ENCODE data around the gene SRPRB.

SRPRB gene, protein sequence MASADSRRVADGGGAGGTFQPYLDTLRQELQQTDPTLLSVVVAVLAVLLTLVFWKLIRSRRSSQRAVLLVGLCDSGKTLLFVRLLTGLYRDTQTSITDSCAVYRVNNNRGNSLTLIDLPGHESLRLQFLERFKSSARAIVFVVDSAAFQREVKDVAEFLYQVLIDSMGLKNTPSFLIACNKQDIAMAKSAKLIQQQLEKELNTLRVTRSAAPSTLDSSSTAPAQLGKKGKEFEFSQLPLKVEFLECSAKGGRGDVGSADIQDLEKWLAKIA

DNA sequence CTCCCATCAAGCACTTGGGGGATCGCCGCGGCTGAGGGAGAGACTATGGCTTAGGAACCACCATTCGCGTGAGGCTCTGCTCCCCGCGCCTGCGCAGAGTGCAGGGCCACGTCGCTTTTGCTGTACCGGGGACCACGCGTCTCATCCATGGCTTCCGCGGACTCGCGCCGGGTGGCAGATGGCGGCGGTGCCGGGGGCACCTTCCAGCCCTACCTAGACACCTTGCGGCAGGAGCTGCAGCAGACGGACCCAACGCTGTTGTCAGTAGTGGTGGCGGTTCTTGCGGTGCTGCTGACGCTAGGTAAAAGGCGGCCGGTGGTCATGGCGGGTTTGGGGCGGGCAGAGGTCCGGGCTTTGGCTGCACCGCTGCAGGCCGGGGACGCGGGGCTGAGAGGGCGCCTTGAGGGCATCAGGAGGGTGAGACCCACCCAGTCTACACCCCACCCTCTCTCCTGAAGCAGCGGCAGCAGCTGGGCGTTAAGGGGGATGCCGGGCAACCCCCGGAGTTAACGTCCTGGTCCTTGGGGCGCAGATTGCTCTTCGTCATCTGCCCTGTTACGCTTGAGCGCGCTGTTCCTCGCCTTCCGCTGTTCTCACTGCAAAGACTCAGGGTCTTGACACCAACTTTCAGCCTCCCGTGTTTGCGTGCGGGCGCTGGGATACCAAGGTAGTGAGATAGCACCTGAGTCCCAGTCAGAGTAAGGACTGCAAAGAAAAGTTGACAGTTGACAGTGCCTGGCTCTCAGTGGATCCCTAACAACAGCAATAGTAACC, at the start of gene SRPRB:
Gene SRPRB (plus strand): TSS at position 114 of the 774 bp plus-strand sequence. CDS start 34 bp downstream, at position 148.
- peak; percentile 91 for DNase-seq

DNA sequence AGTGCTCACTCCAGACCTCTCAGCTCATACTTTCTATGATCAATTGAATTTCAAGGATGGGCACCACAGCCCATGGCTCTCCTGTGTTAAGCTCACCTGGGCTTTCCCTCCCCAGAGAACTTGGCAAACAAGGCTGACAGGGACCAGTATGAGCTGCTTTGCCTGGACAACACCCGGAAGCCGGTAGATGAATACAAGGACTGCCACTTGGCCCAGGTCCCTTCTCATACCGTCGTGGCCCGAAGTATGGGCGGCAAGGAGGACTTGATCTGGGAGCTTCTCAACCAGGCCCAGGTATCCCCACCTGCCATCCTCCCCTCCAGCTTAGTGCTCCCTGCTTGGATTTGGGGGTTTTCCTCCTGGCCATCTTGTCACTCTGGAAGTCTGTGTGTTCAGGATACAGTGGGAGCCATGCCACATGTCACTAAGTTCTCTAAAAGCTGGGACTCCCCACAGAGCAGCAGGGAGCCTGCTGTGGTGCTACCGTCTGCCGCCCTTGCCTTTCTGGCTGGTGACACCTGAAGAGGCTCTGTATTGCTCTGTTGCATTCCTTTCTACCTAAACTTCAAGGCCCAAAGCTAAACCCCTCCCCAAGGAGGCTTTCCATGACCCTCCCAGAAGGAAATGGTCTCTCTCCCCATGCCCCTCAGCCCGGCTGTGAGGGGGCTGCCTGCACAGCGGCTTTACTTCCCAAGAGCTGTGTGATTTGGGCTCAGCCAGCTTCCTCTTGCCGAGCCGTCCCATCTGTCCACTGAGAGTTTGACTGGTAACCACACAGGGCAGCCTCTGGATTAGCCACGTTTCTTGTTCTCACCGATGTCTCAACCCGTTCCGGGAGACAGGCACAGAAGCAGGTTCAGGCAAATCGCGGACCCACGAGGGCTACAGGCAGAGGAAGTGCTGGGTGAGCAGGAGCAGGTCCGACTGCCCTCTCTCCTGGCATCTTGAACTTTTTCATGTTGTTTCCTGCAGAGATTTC, 48.6 kb upstream of the SRPRB start:
- DNase-seq: no peak

DNA sequence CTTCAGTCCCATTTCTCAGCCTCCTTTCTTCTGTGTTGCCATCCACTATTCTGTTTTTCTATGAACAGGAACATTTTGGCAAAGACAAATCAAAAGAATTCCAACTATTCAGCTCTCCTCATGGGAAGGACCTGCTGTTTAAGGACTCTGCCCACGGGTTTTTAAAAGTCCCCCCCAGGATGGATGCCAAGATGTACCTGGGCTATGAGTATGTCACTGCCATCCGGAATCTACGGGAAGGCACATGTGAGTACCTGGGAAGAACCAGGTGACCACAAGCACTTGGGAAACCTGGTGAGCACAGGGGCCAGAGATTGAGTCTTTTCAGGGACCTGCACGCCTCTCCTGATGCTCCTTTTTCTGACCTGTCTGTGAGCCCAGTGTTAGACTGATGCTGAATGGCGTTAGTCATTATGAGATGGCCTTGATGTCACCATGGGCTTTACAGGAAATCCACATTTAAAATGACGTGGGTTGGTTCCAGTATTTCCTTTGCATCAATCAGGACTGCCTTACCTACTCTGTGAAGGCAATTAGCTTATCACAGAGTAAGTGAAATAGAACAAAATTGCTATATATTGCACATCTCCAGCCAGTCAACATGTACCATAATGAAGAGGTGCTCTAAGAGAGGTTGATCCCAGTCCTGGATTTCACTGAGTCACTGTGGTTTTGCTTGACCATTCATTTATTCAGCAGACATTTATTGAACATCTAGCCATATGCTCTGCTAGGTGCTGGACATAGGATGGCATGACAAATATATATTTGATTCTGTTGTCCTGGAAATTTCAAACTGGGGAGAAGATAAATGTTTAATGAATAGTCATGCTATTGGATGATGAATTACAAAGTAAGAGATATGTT, 47.7 kb upstream of the SRPRB start:
- no peak for DNase-seq

DNA sequence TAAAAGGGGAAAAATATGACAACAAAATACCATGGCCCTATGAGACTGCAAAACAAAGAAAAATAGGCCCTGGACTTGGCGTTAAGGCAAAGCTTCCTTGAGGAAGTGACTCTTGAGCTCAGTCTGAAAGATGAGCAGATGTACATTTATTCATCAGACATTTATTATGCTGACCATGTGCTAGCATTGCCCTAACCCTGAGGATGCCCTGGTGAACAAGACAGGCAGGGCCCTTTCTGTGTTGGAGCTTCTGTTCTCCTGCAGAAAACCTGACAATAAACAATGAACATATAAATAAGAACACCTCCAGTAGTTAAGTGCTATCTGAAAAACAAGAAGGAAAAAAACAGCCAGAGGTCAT, 47.1 kb upstream of the SRPRB start:
- DNase-seq: no peak

DNA sequence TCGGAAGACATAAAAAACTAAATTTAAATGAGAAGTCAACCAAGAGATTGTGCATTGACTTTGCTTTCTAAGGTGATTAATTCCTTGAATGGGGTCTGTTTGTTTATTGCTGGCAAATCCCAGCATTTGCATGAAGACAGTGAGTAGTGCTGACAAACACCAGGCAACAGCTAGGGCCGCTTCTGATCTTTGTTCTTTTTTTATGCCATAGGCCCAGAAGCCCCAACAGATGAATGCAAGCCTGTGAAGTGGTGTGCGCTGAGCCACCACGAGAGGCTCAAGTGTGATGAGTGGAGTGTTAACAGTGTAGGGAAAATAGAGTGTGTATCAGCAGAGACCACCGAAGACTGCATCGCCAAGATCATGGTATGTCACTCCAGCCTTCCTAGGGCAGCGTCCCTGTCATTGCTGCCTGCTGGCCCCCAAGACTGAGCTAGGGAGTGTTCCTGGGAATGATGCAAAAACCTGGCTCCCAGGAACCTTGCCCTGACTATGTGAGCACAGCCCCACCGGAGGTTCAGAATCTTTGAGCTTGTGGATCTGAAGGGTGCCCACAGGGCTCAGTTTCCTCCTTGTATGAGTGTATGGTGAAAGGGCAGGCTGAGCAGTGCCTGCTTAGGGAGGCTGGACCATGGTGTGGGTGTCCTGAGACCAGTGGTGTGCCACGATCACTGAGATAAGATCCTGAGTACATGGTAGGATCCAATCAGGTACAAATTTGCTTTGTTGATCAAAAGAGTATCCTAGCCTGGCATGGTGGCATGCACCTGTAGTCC, 46.5 kb upstream of the SRPRB start:
- no peak for DNase-seq

DNA sequence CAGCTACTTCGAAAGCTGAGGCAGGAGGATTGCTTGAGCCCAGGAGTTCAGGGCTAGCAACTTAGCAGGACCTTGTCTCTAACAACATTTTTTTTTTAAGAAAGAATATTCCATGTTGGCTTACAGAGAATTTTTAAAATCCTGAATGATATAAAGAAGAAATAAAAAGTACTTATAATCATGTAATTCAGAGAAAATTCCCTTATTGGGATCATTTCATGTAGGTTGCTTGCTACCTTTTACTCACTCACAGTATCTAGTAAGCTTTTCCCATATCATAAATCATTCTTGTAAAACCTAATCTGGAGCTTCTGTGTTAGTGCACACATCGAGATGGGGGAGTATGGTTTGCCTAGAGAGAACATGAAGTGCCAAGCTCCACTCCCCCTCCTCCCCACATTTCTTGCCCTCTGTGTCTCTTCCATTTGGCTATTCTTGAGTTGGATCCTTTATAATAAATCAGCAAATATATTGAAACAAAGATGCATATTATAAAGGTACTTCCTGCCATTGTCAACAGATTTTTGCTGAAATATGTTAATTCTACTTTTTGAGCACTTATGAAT, 45.8 kb upstream of the SRPRB start:
- DNase-seq: no peak

DNA sequence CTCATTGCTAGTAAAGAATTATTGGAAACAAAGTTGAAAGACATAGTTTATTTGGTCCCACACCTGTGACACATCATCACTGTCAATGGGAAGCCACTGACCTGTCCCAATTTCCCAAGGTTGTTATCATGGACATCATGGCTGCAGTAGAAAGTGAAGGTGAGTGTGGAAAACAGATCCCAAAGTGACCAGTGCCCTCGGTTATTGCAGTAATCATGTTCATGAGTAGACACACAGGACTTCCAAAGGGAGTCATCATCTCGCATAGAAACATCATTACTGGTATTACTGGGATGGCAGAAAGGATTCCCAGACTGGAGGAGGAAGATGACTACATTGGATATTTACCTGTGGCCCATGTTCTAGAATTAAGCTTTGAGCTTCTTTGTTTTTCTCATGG, 44.7 kb upstream of the SRPRB start:
- DNase-seq: no peak

DNA sequence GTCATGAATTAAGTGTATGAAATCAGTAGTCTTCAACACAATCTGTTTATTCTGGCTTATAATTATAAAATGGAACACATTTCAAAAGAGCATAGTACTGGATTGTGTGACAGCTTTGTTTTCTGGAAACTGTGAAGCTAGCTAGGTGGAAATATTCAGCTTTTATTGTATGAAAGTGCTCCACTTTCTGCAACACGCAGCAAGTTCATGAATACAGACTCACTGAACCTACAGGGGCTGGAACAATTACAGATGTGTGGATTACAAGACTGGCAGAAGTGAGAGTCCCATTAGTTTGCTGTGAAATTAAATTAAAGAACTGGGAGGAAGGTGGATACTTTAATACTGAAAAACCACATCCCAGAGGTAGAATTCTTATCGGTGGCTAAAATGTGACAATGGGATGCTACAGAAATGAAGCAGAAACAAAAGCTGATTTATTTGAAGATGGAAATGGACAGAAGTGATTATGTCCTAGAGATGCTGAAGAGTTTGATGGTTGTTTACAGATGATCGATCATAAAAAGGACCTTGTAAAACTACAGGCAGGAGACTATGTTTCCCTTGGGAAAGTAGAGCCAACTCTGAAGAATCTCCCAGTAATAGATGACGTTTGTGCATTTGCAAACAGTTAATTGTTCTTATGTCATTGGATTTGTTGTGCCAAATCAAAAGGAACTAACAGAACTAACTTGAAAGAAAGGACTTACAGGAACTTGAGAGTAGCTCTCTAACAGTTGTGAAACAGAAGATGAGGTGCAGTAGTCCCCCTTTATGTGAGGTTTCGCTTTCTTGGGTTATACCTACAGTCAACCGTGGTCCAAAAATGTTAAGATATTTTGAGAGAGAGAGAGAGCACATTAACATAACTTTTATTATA, 43.8 kb upstream of the SRPRB start:
- DNase-seq: no peak

DNA sequence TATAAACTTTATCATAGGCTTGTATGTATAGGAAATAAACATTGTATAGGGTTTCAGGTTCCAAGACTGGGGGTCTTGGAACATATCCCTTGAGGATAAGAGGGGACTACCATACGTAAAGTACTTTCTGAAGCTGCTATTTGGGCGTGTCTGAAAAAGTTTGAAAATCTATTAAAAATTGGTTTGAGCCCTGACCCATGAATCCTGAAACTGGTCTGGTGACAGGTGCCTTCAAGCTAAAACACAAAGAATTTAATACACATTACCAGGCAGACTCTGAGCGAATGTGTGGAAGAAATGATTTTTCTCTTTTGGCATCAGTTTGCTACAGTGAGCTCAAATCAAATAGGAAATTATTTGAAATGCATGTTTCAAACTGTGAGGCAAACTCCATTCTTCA, 43.1 kb upstream of the SRPRB start:
- DNase-seq: no peak

DNA sequence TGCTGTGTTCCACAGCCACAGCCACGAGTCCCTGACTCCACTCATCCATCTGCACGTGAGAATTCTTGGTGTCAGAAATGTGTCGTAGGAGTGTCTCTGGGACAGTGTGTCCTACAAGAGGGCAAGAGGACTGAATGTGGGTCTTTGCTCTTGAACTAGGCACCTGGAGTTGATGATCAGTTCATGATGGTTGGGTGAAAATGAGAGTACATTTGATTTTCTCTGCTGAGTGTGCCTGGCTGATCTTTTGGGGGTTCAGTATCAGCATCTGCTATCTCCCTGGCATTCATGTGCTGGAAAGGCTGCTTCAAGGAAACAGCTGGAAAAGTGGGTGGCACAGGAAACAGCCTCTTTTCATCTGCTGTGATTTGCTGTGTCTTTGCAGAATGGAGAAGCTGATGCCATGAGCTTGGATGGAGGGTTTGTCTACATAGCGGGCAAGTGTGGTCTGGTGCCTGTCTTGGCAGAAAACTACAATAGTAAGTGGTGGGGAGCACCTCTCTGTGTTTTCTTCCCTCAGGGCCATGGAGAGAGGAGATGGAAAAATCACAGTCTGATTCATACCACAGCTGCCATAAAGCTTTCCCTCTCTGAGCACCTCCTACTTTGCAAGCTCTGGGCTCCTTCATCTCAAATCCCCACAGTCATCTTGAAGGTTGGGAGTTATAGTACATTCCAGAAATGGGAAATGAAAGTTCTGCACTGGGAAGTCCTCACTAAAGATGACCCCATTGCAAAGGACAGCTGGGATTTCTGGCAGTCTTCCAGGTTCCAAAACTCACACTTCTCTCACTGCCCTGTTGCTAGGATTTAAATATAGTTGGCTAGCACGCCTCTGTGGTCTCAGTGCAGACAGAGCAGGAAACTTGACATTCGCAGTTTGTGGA, 41.6 kb upstream of the SRPRB start:
- no peak for DNase-seq

DNA sequence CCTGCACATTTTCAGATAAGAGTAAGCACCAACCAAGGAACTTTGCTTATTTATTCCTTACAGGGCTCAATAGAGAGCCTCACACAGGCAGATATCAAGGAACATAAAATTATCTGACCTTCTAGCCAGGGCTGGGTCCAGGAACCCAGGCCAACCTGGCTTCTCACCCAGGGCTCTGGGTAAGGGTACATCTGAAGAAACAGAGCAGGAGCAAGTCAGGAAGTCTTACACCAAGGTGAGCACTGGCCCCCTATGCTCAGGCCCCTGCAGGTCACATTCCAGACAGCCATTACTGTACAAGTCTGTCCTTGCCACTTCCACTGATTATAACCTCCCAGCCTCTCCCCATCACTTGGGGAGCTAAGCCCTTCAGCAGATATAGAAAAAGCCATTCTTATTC, 40.4 kb upstream of the SRPRB start:
- no peak for DNase-seq

DNA sequence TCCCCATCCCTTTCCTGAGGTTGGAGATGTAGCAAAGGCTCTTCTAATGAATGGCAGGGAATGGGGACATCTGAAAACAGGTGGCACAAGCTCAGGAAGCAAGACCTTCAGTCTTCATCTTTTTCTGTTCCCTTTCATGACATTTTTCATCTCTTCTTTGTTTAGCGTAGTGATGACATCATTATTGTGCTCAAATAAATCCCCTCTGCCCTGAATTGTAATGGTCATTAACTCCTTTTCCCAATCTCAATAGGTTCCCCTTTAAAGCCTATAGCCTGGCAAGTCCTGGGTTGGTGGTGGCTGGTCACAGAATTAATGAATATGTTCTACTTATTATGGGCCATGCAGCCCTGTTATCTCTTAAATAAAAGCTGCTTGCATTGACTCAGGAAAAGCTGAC, 38.0 kb upstream of the SRPRB start:
- DNase-seq: no peak

DNA sequence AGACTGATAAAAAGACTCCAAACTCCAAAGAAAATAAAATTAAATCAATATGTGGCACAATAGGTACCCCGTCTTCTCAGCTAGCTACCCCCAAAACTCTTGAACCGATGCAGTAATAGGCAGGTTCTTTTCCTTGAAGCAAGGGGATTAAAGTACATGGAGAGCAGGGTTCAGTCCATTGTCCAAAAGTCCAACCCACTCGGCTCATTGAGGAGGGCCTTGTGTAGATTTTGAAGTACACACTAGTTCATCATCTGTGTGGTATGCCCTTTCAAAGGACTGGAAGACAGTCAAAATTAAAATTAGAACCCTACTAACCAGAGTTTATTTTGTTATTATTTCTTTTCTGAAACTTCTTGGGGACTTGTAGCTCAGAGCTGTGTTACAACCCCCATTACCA, 36.1 kb upstream of the SRPRB start:
- DNase-seq: no peak

DNA sequence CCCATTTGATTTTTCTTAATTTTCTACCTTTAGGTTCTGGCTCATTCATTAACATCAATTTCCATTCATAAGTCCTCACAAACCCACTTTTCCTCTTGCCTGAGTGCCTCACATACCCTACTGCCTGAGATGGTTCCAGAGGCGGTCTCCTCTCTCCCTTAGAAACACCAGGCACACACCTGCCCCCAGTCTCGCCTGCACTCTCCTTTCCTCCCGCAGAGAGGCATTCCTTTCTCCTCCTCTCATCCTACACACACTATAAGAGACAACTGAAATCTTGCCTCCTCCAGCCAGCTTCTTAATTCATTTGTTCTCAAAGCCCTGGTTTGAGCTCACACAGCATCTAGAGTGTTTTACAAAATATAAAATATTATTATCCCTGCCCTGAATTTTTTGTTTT, 31.9 kb upstream of the SRPRB start:
- DNase-seq: no peak

DNA sequence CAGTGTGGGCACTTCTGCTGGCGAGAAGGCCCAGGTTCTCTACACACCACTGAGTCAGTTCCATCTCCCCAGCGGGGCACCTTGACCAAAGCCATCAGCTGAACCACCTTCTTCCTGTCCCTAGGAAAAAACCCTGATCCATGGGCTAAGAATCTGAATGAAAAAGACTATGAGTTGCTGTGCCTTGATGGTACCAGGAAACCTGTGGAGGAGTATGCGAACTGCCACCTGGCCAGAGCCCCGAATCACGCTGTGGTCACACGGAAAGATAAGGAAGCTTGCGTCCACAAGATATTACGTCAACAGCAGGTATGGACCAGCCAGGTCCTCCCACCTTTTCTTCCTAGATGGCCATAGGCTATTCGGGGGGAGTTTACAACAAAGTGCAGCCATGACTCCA, 30.3 kb upstream of the SRPRB start:
- no peak for DNase-seq

DNA sequence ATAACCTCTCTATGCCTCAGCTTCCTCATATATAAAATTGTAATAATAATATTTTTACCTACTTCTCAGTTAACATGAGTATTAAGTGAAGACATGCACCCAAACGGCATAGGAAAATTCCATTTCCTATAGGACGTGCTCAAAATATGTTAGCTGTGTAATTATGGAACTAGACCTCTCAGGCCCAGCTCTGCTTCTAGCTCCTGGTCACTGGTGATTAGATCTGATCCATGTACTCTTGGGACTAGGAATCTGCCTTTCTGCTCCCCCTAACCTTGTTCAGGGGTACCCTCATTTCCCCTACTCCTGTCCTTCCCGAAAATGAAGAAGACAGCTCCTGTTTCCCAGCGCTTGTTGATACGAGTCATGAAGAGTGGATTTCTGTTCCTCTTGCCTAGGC, 29.8 kb upstream of the SRPRB start:
- DNase-seq: no peak

DNA sequence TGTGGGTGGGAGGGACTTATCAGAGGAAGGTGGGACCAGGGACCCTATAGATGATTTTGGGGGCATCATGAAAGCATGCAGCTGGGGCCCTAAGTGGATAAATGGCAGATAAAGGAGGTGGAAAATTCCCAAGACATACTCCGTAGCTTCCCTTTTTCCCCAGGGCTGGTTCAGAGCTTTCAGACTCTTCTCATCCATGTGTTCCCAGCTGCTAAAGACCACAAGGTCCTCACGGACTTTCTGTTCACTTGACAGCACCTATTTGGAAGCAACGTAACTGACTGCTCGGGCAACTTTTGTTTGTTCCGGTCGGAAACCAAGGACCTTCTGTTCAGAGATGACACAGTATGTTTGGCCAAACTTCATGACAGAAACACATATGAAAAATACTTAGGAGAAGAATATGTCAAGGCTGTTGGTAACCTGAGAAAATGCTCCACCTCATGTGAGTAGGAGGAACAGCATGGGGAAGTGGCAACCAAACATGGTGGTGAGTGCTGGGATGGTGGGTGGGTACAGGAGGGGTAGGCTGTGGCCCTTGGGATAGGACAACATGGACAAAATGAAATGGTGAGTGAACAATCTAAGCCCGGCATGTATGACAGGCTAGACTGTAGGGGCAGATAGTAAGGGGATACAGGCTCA, 28.7 kb upstream of the SRPRB start:
- no peak for DNase-seq

DNA sequence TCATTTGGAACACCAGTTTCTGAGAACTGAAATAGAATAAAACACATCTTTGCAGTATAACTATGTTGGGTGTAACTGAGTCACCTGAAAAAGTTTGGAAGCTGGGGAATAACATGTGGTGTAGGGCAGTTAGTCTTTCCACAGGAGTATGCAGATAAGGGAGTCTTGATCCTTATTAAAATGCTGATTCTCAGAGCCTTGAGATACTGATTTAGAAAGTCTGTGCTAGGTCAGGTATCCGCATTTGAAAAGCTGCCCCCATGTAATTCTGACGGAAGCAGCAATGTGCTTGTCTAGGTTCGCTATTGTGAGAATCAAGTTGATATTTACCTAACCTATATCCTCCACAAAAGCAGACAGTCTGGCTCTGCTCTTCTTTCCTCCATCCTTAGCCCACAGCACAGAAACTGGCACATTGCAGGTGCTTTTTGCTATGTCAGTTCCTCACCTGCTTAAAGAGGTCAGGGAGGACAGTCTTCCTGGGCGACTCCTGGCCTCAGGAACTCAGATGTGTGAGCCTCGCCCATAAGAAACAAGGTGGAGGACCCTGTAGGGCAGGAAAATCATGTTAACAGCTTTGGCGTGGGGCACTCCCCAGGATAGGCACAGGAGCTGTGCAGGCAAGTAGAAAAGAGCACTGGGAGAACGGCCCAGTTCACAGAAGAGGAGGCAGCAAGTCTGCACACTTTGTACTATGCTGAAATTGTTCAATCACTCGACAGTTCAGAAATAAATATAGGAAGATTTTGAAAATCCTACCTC, 27.6 kb upstream of the SRPRB start:
- no peak for DNase-seq

Data from activated T-cell treated with anti-CD3 and anti-CD28 coated beads for 4 hours (primary cell).